GM20000 (cell line): ENCODE data around the gene HSBP1L1.

ENCODE experiments used
- DNase-seq: peaks from one replicate; pipeline ENCODE4 v3.0.0; 2012; ENCODE audit warnings: low spot score
- TF ChIP-seq, protein P1 (sequence below): IDR thresholded peaks from 2 replicates; pipeline ENCODE4 v1.5.1; 2012; ENCODE audit warnings: mild to moderate bottlenecking, control low read depth; ENCODE audit errors: extremely low read depth, missing control alignments

The HSBP1L1 gene

DNA sequence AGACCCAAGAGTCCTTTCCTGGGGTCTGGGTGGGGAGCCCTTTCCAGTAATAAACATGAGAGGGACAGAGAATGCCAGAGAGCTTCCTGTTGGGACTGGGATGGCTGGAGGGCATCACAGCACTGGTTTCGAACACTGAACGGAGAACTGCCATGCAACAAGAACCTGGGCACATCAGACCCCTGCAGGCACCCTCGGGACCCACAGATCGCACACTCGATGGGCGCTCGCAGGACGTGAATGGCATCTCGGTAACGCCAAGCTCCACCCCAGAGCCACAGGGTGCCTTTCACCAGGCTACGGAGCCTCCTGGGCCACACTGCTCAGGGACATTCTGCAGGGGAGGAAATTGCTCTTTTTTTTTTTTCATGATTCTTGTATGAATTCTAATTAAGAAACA is 38.1 kb upstream of the HSBP1L1 start:
- no peak for DNase-seq
- TF ChIP-seq, protein P1, sequence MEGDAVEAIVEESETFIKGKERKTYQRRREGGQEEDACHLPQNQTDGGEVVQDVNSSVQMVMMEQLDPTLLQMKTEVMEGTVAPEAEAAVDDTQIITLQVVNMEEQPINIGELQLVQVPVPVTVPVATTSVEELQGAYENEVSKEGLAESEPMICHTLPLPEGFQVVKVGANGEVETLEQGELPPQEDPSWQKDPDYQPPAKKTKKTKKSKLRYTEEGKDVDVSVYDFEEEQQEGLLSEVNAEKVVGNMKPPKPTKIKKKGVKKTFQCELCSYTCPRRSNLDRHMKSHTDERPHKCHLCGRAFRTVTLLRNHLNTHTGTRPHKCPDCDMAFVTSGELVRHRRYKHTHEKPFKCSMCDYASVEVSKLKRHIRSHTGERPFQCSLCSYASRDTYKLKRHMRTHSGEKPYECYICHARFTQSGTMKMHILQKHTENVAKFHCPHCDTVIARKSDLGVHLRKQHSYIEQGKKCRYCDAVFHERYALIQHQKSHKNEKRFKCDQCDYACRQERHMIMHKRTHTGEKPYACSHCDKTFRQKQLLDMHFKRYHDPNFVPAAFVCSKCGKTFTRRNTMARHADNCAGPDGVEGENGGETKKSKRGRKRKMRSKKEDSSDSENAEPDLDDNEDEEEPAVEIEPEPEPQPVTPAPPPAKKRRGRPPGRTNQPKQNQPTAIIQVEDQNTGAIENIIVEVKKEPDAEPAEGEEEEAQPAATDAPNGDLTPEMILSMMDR, result no peak

DNA sequence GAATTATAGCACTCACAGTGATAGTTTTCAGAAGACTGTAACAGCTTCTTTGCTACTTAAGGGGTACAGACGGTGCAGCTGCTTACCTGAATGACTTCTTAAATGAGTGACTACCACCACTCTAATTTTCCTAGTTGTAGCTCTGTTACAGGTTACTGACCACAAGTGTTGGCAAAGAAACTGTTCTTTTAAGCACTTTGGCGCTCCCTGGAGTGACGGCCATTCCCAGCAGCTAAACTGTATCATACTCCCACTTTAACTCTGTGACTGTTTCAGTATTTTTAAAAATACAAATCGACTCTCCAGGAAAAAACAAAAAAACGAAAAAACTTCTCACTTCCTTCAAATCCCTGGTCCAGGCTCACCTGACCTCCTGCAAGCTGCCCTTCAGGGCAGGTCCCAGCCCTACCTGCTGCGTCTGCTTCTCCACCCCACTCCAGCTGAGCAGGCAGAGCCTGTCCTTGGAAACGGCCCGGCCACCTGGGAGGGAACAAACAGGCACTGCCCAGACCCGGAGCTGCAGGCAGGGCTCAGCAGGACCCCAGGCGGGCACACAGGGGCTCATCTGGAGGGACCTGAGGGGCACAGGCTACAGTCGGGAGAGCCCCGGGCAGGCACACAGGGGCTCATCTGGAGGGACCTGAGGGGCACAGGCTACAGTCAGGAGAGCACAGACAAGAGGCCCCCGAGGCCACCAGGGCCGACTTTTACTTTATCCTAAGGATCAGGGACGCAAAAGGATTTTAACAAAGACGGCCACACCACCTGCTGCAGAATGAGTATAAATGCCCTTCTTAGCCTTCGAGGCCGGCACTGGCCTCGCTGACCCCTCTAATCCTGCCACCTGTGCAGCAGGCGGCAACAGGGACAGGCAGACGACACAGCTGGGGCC is 37.5 kb upstream of the HSBP1L1 start:
- DNase-seq, result no peak
- TF ChIP-seq, protein P1, result no peak

DNA sequence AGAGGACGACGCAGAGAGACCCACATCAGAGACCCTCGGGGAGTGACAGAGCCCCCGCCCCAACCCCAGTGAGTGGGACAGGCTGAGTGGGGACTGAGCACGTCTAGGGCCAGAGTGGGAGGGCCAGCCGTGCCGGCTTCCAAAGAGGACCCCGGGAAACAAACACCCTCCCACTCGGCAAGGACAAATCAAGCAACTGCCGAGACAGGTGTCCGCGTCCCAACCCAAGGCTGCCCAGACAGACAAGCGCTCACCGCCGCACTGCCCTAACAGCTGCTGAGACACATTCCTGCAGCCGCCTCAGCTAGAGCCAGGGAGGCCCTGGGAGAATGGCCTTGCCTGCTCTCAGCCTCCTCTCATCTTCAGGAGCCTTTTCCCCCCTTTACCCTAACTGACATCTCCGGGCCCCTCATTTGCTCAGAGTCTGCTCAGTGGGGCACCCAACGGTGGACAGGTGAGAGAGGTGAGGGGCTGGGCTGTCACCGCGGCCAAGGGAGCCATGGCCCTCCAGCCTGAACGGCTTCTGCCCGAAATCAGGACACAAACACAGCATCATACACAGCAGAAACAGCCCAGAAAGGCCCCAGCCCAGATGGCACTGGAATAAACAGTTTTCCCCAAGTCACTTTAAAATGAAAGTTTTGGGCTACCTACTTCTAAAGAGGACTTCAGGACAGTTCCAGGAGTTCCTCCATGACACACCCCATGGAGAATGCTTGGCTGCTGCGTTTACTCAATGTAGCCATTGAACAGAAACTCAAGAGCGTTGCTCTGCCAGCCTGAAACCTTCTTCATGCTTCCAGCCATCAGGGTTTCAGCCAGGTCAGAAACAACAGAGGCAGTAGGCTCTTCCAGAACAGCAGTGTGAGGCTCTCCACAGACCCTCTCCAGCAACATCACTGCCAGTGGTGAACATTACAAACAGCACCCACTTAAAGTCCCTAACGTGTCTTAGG is 36.6 kb upstream of the HSBP1L1 start:
- DNase-seq, result no peak
- TF ChIP-seq, protein P1, result no peak

GRCh38 chr18:79928563-79928960 is 35.9 kb upstream of the HSBP1L1 start:
- TF ChIP-seq, protein P1, result no peak
- DNase-seq, result no peak

DNA sequence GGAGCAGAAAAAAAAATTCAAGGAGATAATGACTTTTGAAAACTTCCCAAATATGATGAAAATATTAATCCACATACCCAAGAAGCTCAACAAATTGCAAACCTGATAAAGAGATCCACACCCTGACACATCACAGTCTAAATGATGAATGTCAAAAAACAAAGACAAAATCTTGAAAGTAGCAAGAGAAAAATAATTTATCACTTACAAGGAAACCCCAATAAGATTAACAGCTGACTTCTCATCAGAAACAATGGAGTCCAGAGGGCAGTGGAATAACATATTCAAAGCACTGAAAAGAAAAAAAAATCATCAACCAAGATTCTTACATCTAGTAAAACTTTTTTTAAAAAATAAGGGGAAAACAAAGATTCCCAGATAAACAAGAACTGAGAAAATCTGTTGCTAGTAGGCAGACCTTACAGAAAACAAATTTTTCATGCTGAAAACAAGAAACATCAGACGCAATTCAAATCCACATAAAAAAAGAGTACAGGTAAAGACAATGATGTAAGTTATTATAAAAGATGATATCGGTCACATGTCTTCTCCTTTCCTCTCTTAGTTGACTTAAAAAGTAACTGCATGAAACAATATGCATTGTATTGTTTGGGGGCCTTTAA is 34.3 kb upstream of the HSBP1L1 start:
- DNase-seq, result no peak

GRCh38 chr18:79931475-79931874 is 33.0 kb upstream of the HSBP1L1 start:
- DNase-seq, result no peak
- TF ChIP-seq, protein P1, result no peak

More for the DNA sequence above, 34.3 kb upstream of the HSBP1L1 start:
- TF ChIP-seq, protein P1, result no peak
